Activated naive CD8-positive, alpha-beta T cell treated with anti-CD3 and anti-CD28 coated beads, Interleukin-2, amount 50 U/mL, for 24 hours (primary cell): ENCODE results near the gene GYPE.
"Not testable (repeated sequence)": the region's sequence is repeated elsewhere in the genome, so short reads cannot be mapped to it uniquely, and the experiment has no call there.

ENCODE experiments used
- ATAC-seq: fragments of 150-1000 bp; cut with Tn5 transposase; one replicate; pipeline ENCODE4 v1.10.0; 2021
- DNase-seq: peaks from one replicate; pipeline ENCODE4 v3.0.0; 2021
- H3K27ac Mint-ChIP-seq: one replicate; pipeline ENCODE4 v1.8.0; 2021; ENCODE audit warnings: mild to moderate bottlenecking, mixed read lengths
- H3K27me3 Mint-ChIP-seq: one replicate; pipeline ENCODE4 v1.8.0; 2021; ENCODE audit warnings: mixed read lengths
- H3K36me3 Mint-ChIP-seq: one replicate; pipeline ENCODE4 v1.8.0; 2021; ENCODE audit warnings: low read depth, mixed read lengths
- H3K4me1 Mint-ChIP-seq: one replicate; pipeline ENCODE4 v1.8.0; 2021; ENCODE audit warnings: mixed read lengths
- H3K4me3 Mint-ChIP-seq: one replicate; pipeline ENCODE4 v1.8.0; 2021; ENCODE audit warnings: mild to moderate bottlenecking, moderate library complexity, mixed read lengths
- H3K9me3 Mint-ChIP-seq: one replicate; pipeline ENCODE4 v1.8.0; 2021; ENCODE audit warnings: mixed read lengths

GYPE gene

DNA sequence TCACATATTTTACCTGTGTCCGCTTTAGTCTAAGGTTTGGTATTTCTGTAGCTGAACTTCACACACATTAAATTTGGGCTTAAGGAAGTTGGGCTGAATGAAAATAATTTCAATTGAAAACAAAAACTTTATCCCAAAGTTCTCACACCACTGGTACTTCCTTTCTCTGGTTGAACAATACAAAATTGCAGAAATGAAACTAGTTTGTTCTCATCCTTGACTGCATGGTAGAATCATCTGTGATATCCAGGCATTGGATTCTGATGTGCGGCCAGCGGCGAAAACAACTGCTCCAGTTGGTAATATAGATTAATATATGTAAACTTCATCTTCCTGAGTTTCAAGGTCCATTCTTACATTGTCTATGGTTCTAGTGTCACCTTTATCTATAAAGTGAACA lies 15.0 kb downstream of the GYPE start:
- H3K27me3 Mint-ChIP-seq, H3K4me1 Mint-ChIP-seq, H3K36me3 Mint-ChIP-seq, H3K4me3 Mint-ChIP-seq, DNase-seq, H3K9me3 Mint-ChIP-seq, ATAC-seq, H3K27ac Mint-ChIP-seq: not testable (repeated sequence)

DNA sequence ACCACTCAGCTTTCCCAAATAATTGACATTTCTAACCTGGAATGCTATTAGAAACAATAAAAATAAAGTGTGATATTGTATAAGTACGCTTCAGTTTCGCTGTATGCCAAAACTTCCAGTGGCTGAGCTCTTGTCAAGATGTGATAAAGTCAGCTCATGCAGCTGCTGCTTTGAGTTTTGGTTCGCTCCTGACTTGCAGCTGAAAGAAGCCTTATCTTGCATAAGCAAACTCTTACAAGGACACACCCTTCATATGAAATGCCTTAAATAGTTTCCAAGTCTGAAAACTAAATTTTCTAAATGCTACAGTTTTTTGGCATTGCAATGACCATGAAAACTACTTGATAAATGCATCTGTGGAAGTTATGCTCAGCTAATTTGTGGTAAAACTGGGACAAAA lies 17.2 kb downstream of the GYPE start:
- H3K4me1 Mint-ChIP-seq, H3K36me3 Mint-ChIP-seq, H3K27ac Mint-ChIP-seq, H3K4me3 Mint-ChIP-seq, H3K9me3 Mint-ChIP-seq, DNase-seq, ATAC-seq, H3K27me3 Mint-ChIP-seq: not testable (repeated sequence)

DNA sequence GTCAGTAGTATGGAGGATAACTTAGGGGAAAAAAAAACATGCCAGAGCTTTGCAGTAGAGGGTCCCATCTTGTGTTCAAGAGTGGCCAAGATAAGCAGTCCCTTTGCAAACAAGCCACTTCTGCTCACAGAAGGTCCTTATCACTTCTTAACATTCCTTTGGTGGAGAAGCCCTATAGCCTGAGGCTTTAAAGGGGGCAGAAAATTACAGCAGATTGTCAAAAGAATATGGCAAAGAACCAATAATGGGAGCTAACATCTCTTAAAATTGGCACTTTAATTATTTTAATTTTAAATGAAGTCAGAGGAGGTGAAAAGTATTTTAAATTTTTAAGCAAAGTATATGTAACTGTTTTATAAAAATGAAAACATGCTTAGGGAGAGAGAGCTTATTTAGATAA lies 20.4 kb downstream of the GYPE start:
- not testable (repeated sequence) for H3K36me3 Mint-ChIP-seq, H3K27me3 Mint-ChIP-seq, H3K4me1 Mint-ChIP-seq

DNA sequence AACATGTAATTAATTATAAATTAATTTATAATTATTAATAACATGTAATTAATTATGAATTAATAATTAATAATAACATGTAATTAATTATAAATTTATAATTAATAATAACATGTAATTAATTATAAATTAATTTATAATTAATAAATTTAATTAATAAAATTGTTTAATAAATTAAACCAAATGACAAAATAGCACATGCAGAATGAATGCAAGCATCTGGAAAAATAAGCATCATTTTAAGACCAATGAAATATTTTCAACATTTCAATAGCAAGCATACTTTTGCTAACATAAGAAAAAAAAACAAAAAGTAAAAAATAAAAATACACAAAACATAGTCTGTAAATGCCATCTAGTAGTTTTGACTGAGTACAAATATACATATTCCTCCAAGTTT lies 21.8 kb downstream of the GYPE start:
- Mint-ChIP-seq H3K9me3 (no peaks in the 10 kb centered on the region), H3K27ac (no peak overlapping the region), H3K36me3 (no peaks in the 10 kb centered on the region), H3K4me3 (no peak overlapping the region), H3K27me3 (no peaks in the 10 kb centered on the region), H3K4me1 (no peaks in the 10 kb centered on the region)
- DNase-seq (no peak), ATAC-seq (no peak)

More for the DNA sequence above, 20.4 kb downstream of the GYPE start:
- not testable (repeated sequence) for DNase-seq, H3K9me3 Mint-ChIP-seq, H3K27ac Mint-ChIP-seq, ATAC-seq, H3K4me3 Mint-ChIP-seq

DNA sequence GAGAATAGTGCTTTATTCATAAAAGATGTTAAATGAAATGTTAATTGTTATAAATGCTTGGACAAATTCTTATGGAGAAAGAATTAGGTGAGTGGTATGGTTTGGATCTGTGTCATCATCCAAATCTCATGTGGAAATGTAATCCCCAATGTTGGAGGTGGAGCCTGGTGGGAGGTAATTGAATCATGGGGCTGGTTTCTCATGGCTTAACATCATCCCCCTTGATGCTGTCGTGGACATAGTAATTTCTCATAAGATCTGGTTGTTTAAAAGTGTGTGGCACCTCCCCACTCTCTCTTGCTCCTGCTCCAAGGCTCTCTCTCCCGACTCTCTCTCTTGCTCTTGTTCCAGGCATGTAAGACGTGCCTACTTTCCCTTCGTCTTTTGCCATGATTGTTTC lies 22.5 kb downstream of the GYPE start:
- Mint-ChIP-seq H3K27ac (no peak overlapping the region), H3K27me3 (no peaks in the 10 kb centered on the region), H3K4me1 (no peaks in the 10 kb centered on the region), H3K9me3 (no peaks in the 10 kb centered on the region), H3K36me3 (no peaks in the 10 kb centered on the region), H3K4me3 (no peak overlapping the region)
- DNase-seq (no peak), ATAC-seq (no peak)

DNA sequence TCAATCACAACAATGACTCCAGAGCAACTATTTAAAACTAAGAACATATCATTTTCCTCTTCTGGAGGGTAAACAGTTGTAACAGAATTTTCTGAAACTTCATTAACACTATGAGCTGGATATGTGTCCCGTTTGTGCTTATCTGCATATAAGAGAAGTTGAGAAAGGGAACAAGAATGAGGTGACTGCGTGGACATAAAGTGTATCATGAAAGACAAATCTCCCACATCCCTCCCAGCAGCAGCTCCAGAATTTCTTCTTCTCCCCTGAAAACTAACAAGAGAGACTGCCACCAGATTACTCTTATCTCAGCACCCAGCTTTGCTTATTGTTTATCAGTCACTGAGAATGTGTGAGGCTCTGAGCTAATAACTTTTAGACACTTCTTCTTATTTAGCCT lies 25.8 kb downstream of the GYPE start:
- H3K4me1 Mint-ChIP-seq, H3K36me3 Mint-ChIP-seq, ATAC-seq, H3K9me3 Mint-ChIP-seq, H3K4me3 Mint-ChIP-seq, H3K27ac Mint-ChIP-seq, H3K27me3 Mint-ChIP-seq, DNase-seq: not testable (repeated sequence)

DNA sequence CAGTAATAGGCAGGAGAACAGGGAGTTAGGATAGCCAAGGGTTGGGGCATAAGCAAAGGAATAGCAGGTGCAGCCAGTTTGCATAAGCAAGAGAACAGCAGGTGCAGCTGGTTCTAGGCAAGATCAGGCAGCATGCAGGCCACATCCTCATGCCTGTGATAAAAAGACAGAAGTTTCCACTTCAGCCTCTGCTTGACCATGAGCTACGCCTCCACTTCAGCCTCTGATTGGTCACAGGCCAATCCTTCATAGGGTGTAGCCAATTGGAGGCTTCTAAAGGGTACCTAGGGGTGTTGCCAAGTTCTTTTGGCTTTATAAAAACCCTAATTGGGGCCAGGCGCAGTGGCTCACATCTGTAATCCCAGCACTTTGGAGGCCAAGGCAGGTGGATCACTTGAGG lies 30.0 kb downstream of the GYPE start:
- not testable (repeated sequence) for H3K9me3 Mint-ChIP-seq, ATAC-seq, H3K27ac Mint-ChIP-seq, H3K36me3 Mint-ChIP-seq, H3K27me3 Mint-ChIP-seq, DNase-seq, H3K4me3 Mint-ChIP-seq, H3K4me1 Mint-ChIP-seq

DNA sequence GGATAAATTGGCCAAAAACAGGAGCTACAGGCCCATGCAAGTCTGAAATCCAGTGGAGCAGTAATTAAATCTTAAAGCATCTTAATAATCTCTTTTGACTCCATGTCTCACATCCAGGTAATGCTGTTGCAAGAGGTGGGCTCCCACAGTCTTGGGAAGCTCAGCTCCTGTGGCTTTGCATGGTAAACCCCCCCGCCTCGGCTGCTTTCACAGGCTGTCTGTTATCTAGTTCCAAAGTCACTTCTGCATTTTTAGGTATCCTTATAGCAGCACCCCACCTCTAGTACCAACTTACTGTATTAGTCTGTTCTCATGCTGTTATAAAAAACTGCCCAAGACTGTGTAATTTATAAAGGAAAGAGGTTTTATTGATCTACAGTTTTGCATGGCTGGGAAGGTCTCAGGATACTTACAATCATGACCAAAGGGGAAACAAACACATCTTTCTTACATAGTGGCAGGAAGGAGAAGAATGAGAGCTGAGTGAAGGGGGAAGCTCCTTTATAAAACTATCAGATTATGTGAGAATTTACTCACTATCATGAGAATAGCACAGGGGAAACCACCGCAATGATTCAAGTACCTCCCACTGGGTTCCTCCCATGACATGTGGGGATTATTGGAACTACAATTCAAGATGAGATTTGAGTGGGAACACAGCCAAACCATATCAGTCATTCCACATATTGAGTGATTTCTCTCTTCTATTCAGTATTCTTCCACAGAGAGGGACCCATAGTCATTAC lies 34.7 kb downstream of the GYPE start:
- peaks cover 14% of the 10 kb centered on the region for H3K4me1 Mint-ChIP-seq
- not testable (repeated sequence) for ATAC-seq

DNA sequence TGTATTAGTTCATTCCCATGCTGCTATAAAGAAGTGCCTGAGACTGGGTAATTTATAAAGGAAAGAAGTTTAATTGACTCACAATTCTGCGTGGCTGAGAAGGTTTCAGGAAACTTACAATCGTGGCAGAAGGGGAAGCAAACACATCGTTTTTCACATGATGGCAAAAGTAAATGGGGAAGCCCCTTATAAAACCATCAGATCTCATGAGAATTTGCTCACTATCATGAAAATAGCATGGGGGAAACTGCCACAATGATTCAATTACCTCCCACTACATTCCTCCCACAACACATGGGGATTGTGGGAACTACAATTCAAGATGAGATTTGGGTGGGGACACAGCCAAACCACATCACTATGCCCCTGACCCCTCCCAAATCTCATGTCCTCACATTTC lies 35.4 kb downstream of the GYPE start:
- not testable (repeated sequence) for DNase-seq, H3K9me3 Mint-ChIP-seq, H3K27ac Mint-ChIP-seq, H3K4me3 Mint-ChIP-seq, H3K36me3 Mint-ChIP-seq, ATAC-seq, H3K27me3 Mint-ChIP-seq
- H3K4me1 Mint-ChIP-seq, result peaks cover 14% of the 10 kb centered on the region

More for the DNA sequence above, 34.7 kb downstream of the GYPE start:
- DNase-seq, H3K4me3 Mint-ChIP-seq, H3K36me3 Mint-ChIP-seq, H3K9me3 Mint-ChIP-seq, H3K27ac Mint-ChIP-seq, H3K27me3 Mint-ChIP-seq: not testable (repeated sequence)

DNA sequence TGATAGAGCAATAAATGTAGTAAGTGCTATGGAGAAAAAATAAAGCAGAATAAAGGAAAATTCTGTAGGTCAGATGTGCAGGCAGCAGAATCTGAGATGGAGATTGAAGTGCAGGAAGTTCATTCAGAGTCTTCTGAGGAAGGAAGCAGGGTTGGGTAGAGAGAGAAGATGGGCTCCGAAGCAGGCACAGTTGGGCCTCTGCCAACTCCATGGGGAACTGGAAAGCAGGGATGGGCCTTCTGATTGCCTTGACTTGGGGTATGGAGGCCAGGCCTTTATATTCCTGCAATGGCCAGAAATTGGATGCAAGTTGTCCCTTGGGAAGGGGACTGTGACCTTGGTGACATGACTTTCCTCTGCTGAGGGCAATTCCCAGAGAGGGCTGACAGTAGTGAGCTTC lies 42.6 kb downstream of the GYPE start:
- not testable (repeated sequence) for H3K27me3 Mint-ChIP-seq, H3K4me3 Mint-ChIP-seq, DNase-seq, H3K36me3 Mint-ChIP-seq, H3K9me3 Mint-ChIP-seq, H3K27ac Mint-ChIP-seq, ATAC-seq, H3K4me1 Mint-ChIP-seq

DNA sequence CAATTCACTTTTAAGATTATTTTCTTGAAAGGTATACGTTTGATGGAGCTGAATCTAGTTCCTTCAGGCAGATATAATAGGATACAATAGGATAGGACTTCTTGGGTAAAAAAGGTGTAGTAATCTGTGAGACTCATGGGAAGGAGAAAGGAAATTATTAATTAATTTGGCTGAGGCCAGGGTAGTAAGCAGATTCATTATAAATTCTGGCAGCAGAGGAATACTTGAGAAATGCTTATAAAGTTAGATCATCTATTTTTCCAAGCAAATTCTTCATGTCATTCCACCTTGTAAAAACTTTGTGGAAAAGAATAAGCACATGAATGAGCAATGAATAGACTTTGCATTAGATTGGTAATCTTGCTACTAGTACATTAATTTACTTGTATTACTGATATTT lies 46.9 kb downstream of the GYPE start:
- H3K27ac Mint-ChIP-seq, result no peak overlapping the region
- no peaks in the 10 kb centered on the region for H3K9me3 Mint-ChIP-seq
- H3K36me3 Mint-ChIP-seq, result no peaks in the 10 kb centered on the region
- H3K4me1 Mint-ChIP-seq, result peaks cover 2% of the 10 kb centered on the region
- no peak overlapping the region for H3K4me3 Mint-ChIP-seq
- no peak for ATAC-seq
- no peaks in the 10 kb centered on the region for H3K27me3 Mint-ChIP-seq
- DNase-seq, result no peak

DNA sequence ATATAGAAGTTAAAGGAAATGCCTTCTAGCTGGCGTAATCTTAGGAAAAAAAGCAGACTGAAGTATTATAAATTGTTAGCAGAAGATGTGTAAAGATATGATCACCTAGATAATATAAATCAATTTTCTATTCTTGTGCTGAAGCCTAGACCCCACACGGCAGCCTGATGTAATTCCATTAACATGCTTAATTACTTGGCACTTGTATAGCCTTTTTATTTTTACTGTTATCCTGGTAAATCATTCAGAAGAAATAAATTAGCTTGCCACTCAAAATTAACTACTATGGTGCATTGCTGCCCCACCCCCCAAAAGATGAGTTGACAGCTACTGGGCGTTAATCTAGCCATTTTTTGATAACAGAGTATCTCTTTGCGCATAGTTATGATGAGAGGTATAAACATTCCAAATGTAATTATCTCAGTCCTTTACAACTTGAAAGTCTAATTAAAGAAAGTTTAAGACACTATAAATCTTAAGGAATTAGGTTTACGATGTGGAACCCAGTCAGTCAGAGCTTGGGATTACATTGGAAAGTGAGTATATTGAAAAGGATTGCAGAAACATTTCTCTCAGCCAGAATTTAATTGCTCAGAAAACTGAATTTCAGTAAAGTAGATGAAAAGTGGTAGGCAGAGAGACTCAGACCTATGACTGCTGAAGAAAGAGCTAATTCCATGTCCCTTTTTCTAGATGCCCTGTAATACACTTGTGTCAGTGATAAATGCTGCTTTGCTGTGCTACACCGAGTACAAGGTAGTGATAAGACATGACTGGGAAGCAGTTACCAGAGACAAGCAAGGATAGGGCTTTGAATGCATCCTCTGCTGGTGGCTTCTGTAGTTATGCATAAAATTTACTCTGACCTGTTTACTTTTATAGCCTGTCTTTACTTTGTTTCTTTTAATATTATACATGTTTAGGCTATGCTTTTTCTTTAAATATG lies 47.7 kb downstream of the GYPE start:
- not testable (repeated sequence) for DNase-seq, H3K27me3 Mint-ChIP-seq, H3K9me3 Mint-ChIP-seq, H3K27ac Mint-ChIP-seq, H3K4me1 Mint-ChIP-seq, ATAC-seq, H3K36me3 Mint-ChIP-seq, H3K4me3 Mint-ChIP-seq

DNA sequence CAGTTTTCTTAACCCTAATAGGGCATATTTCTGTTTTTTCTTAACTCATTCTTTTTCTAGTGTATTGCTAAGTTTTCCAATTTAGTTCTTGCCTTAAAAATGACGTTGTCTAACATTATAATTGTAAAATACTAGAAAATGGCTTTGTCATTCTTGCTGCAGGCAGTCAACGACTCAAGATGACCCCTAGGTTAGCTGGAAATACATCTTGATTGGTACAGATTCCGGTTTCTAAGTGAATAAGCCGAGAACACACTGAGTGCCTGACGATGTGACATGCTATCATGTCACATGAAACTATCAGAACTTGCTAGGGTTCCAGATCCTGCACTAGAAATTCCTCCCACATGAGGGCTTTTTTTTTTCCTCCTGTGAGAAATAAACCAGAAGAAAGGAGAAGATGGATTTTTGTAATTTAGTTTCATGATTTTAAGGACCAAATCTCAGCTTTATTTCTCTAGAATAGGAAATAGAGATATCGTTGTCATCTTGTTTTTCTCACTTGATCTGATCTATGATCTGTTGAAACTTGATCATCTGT lies 49.3 kb downstream of the GYPE start:
- DNase-seq, H3K27me3 Mint-ChIP-seq, ATAC-seq, H3K36me3 Mint-ChIP-seq, H3K9me3 Mint-ChIP-seq, H3K4me3 Mint-ChIP-seq, H3K4me1 Mint-ChIP-seq, H3K27ac Mint-ChIP-seq: not testable (repeated sequence)

DNA sequence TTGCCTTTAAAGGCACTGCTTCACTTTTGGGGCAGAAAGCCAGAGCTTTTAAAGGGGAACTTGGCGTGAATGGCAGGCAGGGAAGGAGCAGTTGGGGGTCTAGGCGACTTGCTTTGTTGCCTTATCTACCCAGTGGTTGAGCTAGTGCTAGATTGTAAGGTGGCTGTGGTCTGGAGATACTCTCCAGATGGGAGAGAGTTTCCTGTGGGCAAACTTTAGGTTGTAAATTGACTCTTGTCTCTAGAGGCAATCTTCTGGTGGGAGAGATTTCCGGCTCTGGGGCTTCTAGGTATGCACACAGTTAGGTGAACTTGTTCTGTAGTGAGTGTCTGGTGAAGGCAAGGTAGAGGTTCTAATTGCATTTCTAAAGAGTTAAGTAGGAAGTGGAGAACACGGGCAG lies 50.7 kb downstream of the GYPE start:
- not testable (repeated sequence) for H3K4me3 Mint-ChIP-seq, H3K27ac Mint-ChIP-seq, ATAC-seq, H3K36me3 Mint-ChIP-seq, DNase-seq, H3K4me1 Mint-ChIP-seq, H3K9me3 Mint-ChIP-seq, H3K27me3 Mint-ChIP-seq

DNA sequence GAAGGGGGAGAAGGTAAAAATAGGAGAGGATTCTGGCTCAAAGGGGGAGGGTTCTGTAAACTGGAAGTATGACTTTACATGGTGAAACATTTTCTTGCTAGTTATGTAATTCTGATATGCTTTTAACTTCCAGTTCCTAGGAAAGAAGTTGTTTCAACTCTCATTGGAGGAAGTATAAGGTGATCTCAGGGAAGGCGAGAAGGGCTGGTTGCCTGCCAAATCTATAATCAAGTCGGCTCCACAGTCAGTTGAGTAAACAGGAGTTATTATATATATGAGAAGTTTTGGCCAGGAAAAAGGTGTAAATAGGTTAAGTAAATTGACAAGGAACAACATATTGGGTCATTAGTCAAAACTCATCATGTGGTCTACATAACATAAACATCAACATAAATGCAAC lies 56.1 kb downstream of the GYPE start:
- H3K9me3 Mint-ChIP-seq, ATAC-seq, H3K27ac Mint-ChIP-seq, H3K4me1 Mint-ChIP-seq, H3K27me3 Mint-ChIP-seq, DNase-seq, H3K4me3 Mint-ChIP-seq, H3K36me3 Mint-ChIP-seq: not testable (repeated sequence)
